HL-60 (cell line): ENCODE data around the gene TMED6.
A peak's percentile ranks its signal among the peaks of the same experiment; 100 is the strongest.

Experiments used
- DNase-seq, 2 experiments: peaks; one replicate each; pipeline ENCODE4 v3.0.0-alpha.2; 2010 to 2020; ENCODE audit warnings: low read depth in 1 of 2, low spot score in 1 of 2
- H3K27ac ChIP-seq: fragments of 250-450 bp; sonication (Bioruptor Pico); replicated peaks from 2 replicates; pipeline ENCODE4 v1.5.1; 2020; ENCODE audit warnings: mild to moderate bottlenecking, moderate library complexity
- H3K27me3 ChIP-seq: fragments of 250-450 bp; sonication (Bioruptor Pico); 2 replicates; pipeline ENCODE4 v1.5.1; 2021; ENCODE audit warnings: mild to moderate bottlenecking, moderate library complexity; ENCODE audit not compliant: insufficient read depth, poor library complexity, severe bottlenecking
- H3K4me3 ChIP-seq: replicated peaks from 2 replicates; pipeline ENCODE4 v1.5.1; 2011; ENCODE audit warnings: mild to moderate bottlenecking, control low read depth, low read length; ENCODE audit not compliant: insufficient read depth
- GABPA ChIP-seq: IDR thresholded peaks from 2 replicates; pipeline ENCODE4 v1.6.1; 2012; ENCODE audit warnings: low read depth
- POLR2AphosphoS5 ChIP-seq: IDR thresholded peaks from 2 replicates; pipeline ENCODE4 v1.6.1; 2012; ENCODE audit warnings: low read depth
- SPI1 ChIP-seq: IDR thresholded peaks from 2 replicates; pipeline ENCODE4 v1.6.1; 2012; ENCODE audit warnings: low read depth, mild to moderate bottlenecking, borderline replicate concordance
- TF ChIP-seq, protein P1 (sequence below): IDR thresholded peaks from 2 replicates; pipeline ENCODE4 v1.6.1; 2012; ENCODE audit warnings: low read depth; ENCODE audit not compliant: insufficient replicate concordance
- TF ChIP-seq, protein P2 (sequence below): IDR thresholded peaks from one replicate; pipeline ENCODE4 v1.5.1; 2011; ENCODE audit warnings: low read length, control low read depth, inconsistent platforms; ENCODE audit not compliant: insufficient read depth

Gene TMED6

GRCh38 chr16:69313469-69313868, 38.1 kb downstream of the TMED6 start:
- Histone ChIP-seq H3K27ac (no peak overlapping the region), H3K4me3 (no peak overlapping the region), H3K27me3 (no peaks in the 10 kb centered on the region)
- DNase-seq, result no peak
- TF ChIP-seq, protein P1, sequence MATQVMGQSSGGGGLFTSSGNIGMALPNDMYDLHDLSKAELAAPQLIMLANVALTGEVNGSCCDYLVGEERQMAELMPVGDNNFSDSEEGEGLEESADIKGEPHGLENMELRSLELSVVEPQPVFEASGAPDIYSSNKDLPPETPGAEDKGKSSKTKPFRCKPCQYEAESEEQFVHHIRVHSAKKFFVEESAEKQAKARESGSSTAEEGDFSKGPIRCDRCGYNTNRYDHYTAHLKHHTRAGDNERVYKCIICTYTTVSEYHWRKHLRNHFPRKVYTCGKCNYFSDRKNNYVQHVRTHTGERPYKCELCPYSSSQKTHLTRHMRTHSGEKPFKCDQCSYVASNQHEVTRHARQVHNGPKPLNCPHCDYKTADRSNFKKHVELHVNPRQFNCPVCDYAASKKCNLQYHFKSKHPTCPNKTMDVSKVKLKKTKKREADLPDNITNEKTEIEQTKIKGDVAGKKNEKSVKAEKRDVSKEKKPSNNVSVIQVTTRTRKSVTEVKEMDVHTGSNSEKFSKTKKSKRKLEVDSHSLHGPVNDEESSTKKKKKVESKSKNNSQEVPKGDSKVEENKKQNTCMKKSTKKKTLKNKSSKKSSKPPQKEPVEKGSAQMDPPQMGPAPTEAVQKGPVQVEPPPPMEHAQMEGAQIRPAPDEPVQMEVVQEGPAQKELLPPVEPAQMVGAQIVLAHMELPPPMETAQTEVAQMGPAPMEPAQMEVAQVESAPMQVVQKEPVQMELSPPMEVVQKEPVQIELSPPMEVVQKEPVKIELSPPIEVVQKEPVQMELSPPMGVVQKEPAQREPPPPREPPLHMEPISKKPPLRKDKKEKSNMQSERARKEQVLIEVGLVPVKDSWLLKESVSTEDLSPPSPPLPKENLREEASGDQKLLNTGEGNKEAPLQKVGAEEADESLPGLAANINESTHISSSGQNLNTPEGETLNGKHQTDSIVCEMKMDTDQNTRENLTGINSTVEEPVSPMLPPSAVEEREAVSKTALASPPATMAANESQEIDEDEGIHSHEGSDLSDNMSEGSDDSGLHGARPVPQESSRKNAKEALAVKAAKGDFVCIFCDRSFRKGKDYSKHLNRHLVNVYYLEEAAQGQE, result no peak
- TF ChIP-seq GABPA, result no peak
- TF ChIP-seq POLR2AphosphoS5, result no peak
- TF ChIP-seq, protein P2, sequence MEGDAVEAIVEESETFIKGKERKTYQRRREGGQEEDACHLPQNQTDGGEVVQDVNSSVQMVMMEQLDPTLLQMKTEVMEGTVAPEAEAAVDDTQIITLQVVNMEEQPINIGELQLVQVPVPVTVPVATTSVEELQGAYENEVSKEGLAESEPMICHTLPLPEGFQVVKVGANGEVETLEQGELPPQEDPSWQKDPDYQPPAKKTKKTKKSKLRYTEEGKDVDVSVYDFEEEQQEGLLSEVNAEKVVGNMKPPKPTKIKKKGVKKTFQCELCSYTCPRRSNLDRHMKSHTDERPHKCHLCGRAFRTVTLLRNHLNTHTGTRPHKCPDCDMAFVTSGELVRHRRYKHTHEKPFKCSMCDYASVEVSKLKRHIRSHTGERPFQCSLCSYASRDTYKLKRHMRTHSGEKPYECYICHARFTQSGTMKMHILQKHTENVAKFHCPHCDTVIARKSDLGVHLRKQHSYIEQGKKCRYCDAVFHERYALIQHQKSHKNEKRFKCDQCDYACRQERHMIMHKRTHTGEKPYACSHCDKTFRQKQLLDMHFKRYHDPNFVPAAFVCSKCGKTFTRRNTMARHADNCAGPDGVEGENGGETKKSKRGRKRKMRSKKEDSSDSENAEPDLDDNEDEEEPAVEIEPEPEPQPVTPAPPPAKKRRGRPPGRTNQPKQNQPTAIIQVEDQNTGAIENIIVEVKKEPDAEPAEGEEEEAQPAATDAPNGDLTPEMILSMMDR, result no peak
- no peak for TF ChIP-seq SPI1

GRCh38 chr16:69311533-69312387, 39.8 kb downstream of the TMED6 start:
- TF ChIP-seq GABPA (no peak), SPI1 (peak; percentile 38; the same call in 1 of the 2 replicates)
- H3K27ac ChIP-seq, result peak overlapping the region; percentile 56
- H3K27me3 ChIP-seq, result no peaks in the 10 kb centered on the region
- peak overlapping the region; percentile 91 for H3K4me3 ChIP-seq
- DNase-seq, result peak in 1 of 2 experiments; percentile 35

- peak; percentile 91 to 96 for DNase-seq
- Histone ChIP-seq H3K4me3 (peak within 1 kb of the TSS; percentile 91), H3K27me3 (no peaks in the 10 kb centered on the region), H3K27ac (peak within 1 kb of the TSS; percentile 72)
- TF ChIP-seq, protein P2, result peak; percentile 88
- TF ChIP-seq GABPA, result no peak
Observed at GRCh38 chr16:69310653-69311532, 40.7 kb downstream of the TMED6 start, which contains the start of gene VPS4A. Gene VPS4A, plus strand, starts transcription at chr16:69311350. Its CDS starts 162 bp downstream, at chr16:69311512.

- DNase-seq, result no peak
- no peak overlapping the region for H3K4me3 ChIP-seq
- H3K27me3 ChIP-seq, result no peaks in the 10 kb centered on the region
- TF ChIP-seq, protein P2, result no peak
- no peak for TF ChIP-seq SPI1
- TF ChIP-seq POLR2AphosphoS5, result no peak
- no peak overlapping the region for H3K27ac ChIP-seq
Observed at GRCh38 chr16:69309316-69309715, 42.3 kb downstream of the TMED6 start.
